Epithelial cell of proximal tubule (primary cell): Measurements from ENCODE around the gene NPEPL1. TPM values are rescaled to one million over a fixed set of nuclear protein-coding genes. Genes with fewer than 3 reads are reported as not detected.
"Not testable (repeated sequence)": the region's sequence is repeated elsewhere in the genome, so short reads cannot be mapped to it uniquely, and the experiment has no call there.

Experiments
- DNase-seq: peaks from one replicate; pipeline ENCODE4 v3.0.0-alpha.2; 2011; ENCODE audit warnings: low read depth
- H3K4me3 ChIP-seq: 2 replicates; pipeline ENCODE4 v1.5.1; 2011; ENCODE audit warnings: low read depth, mild to moderate bottlenecking, low read length
- total RNA-seq: library from RNA; depleted of rRNA; stranded (reverse); fragments of >200 nt; gene quantifications from 2 replicates; pipeline ENCODE4 v1.2.3, GENCODE V29; 2015
- TF ChIP-seq, protein P1 (sequence below): conservative IDR thresholded peaks from 2 replicates; pipeline ENCODE4 v1.5.1; 2012; ENCODE audit warnings: low read depth, mild to moderate bottlenecking, low read length

The NPEPL1 gene
- total RNA-seq, 1 donor from 2014 or later = 26.5 TPM

DNA sequence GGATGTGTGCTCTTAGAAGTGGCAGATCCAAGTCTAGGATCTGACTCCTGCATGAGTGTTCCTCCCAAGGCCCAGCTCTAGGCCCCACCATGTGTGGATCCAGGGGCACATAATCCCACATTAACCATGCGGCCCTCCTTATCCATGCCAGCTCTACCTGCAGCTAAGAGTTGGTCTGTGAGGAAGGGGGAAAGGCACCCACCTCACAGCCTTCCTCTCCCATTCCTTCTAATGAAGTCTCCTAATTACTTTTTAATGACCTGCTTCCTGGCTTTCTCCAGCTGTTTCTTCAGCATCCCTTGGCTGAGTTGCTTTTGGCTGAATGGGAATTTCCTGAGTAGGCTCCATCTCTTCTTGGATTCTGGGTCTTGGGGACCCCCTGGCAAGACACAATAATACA is 52.2 kb downstream of the NPEPL1 start:
- TF ChIP-seq, protein P1, sequence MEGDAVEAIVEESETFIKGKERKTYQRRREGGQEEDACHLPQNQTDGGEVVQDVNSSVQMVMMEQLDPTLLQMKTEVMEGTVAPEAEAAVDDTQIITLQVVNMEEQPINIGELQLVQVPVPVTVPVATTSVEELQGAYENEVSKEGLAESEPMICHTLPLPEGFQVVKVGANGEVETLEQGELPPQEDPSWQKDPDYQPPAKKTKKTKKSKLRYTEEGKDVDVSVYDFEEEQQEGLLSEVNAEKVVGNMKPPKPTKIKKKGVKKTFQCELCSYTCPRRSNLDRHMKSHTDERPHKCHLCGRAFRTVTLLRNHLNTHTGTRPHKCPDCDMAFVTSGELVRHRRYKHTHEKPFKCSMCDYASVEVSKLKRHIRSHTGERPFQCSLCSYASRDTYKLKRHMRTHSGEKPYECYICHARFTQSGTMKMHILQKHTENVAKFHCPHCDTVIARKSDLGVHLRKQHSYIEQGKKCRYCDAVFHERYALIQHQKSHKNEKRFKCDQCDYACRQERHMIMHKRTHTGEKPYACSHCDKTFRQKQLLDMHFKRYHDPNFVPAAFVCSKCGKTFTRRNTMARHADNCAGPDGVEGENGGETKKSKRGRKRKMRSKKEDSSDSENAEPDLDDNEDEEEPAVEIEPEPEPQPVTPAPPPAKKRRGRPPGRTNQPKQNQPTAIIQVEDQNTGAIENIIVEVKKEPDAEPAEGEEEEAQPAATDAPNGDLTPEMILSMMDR = no peak
- DNase-seq = no peak
- no peak overlapping the region for H3K4me3 ChIP-seq

DNA sequence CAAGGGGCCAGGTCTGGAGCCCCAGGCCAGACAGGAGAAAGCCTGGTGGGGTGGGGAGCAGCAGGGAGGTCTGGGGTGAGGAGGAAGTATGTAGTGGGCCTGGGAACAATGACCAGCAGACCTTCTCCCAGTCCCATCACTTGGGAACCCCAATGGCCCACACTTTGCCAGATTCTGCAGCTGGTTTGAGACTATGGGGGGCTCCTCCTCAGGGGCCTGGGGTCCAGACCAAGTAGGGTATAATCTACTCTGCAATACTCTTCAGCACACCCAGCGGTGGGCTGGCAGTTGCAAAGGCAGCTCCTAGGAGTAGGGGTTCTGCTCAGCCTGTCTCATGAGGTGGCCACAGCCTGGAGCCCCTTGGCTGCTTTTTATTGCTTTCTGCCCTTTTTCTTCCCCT is 52.8 kb downstream of the NPEPL1 start:
- H3K4me3 ChIP-seq = no peak overlapping the region
- TF ChIP-seq, protein P1 = no peak
- DNase-seq = no peak

DNA sequence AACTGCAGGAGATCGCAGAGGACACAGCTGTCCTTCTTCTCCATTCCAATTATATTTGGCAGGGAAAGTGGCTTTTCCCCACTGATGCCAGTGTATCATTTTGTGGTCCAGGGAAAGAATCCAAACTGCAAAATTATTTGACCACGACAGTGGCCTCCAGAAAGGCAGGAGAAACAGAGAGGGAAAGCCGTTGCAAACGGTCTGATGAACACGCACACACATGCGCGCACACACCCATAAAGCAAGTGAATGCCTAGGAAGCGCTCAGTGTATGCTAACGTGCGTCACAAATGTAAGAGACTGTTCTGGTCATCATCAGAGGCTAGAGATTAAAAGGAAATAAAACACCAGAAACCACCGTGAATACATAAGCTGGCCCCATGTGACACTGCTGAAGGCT is 54.0 kb downstream of the NPEPL1 start:
- TF ChIP-seq, protein P1 = no peak
- DNase-seq = no peak
- no peak overlapping the region for H3K4me3 ChIP-seq

DNA sequence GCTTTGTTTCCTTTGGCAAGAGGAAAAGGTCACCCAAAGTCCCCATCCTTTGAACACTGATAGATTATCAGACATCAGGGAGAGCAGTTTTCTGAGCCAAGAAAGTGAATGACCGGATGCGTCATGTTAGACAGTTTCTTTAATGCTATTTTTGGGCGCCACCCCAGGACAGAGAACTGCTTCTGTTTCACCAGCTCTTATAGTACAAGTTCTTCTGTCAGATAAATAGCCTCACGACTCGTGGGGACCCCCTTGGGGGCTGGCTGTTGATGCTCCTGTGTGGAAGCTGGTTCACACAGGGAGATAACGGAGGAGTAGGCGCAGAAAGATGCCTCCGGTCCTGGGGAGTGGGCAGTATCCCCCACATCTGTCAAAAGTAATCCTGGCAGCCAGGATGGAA is 54.6 kb downstream of the NPEPL1 start:
- TF ChIP-seq, protein P1 = no peak
- DNase-seq = no peak
- H3K4me3 ChIP-seq = no peak overlapping the region

DNA sequence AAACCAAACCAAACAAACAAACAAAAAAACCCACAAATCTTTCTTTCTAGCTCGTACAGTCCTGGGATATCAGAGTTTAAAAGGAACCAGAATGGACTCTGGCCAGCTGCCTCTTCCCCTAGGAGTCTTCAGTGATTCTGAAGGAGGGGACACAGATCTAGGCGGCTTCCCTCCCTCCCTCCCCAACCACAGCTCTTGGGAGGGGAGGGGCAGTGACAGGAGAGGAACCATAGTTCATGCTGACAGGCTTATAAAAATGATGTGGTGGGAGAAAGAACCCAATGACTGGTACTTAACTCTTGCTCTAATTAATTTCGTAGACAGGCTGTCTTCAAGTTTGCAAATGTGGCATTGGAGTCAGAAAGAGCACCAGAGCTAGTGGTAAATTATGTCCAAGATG is 56.0 kb downstream of the NPEPL1 start:
- DNase-seq = no peak
- TF ChIP-seq, protein P1 = no peak

DNA sequence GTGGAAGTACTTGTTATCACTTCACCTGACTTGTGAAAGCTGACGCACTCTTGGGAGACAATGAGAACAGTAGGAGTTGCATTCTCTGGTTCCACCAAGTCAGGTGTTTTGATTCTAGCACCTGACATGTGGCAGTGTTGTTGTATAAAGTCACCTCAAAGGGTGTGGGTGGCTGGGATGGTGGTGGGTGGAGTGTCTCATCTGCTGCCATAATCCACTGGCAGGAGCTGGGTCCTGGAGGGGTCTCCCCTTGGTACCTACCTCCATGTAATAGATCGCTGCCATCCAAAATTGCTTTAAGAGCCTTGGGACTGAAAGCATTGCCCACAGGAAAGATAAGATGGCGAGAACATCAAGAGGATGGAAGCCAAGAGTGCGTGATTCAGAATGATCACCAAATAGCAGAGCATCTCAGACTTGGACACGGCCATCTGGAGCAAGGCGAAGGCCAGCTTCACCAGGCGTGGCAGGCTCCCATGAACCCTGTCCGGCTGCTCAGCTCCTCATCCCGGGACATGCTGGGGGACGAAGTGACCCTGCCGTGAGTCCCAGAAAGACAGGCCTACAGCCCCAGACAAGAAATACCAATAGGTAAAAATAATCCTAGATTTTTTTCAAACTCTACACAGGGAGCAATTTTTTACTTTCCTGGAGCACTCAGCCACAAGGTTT is 56.6 kb downstream of the NPEPL1 start:
- no peak overlapping the region for H3K4me3 ChIP-seq
- TF ChIP-seq, protein P1 = no peak
- DNase-seq = no peak

More for the DNA sequence above, 56.0 kb downstream of the NPEPL1 start:
- H3K4me3 ChIP-seq = no peak overlapping the region

DNA sequence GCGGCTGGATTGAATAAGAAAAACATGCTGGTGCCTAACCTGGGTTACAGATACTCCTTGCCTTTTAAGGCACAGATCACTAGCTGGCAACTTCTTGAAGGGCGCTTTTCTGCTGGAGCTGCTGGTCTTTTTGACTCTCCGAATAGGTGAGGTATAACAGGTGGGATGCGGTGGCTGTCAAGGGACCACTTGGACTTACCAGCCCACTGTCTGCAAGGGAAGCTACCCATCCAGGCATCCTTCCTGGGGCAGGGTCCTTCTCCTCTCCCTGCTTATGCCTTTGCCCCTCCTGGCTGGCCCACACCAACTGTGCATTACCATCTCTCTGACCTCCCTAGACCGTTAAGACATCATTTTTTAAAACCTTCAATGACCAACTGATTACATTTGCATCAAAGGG is 57.4 kb downstream of the NPEPL1 start:
- DNase-seq = no peak
- TF ChIP-seq, protein P1 = no peak
- H3K4me3 ChIP-seq = no peak overlapping the region

DNA sequence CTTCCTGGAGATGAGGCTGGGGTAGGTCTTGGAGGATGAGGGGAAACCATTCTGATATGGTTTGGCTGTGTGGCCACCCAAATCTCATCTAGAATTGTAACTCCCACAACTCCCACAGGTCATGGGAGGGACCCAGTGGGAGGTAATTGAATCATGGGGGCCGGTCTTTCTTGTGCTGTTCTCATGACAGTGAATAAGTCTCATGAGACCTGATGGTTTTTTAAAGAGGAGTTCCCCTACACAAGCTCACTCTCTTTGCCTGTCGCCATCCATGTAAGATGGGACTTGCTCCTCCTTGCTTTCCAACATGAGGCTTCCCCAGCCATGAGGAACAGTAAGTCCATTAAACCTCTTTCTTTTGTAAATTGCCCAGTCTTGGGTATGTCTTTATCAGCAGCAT is 58.1 kb downstream of the NPEPL1 start:
- DNase-seq = not testable (repeated sequence)

More for the DNA sequence above, 58.1 kb downstream of the NPEPL1 start:
- H3K4me3 ChIP-seq = not testable (repeated sequence)
